HepG2 (cell line): ENCODE measurements around the gene CNNM1. TPM values are rescaled to one million over a fixed set of nuclear protein-coding genes. Genes with fewer than 3 reads are reported as not detected.

Experiments
- AKAP8 ChIP-seq: sonication (generic); formaldehyde crosslinking; IDR thresholded peaks from 2 replicates; pipeline ENCODE4 v1.5.1; 2020; ENCODE audit warnings: mild to moderate bottlenecking, missing genetic modification reagents
- ARNT2 ChIP-seq: sonication (generic); formaldehyde crosslinking; IDR thresholded peaks from 2 replicates; pipeline ENCODE4 v1.8.0; 2022; ENCODE audit warnings: mild to moderate bottlenecking, low read depth, missing genetic modification reagents, moderate library complexity
- CREM ChIP-seq, 2 experiments: sonication (generic) in 1 of 2; formaldehyde crosslinking in 1 of 2; IDR thresholded peaks; 2 replicates each; pipeline versions ENCODE4 v1.4.0 to v1.6.1; 2016 to 2020; ENCODE audit warnings: antibody characterized with exemption in 1 of 2, mild to moderate bottlenecking in 1 of 2, missing genetic modification reagents in 1 of 2
- NCOA1 ChIP-seq: sonication (generic); formaldehyde crosslinking; IDR thresholded peaks from 2 replicates; pipeline ENCODE4 v1.9.0; 2021; ENCODE audit warnings: missing genetic modification reagents
- REPIN1 ChIP-seq: sonication (generic); formaldehyde crosslinking; IDR thresholded peaks from 2 replicates; pipeline ENCODE4 v1.8.0; 2022; ENCODE audit warnings: missing genetic modification reagents, low read depth, mild to moderate bottlenecking, borderline replicate concordance
- SNAPC2 ChIP-seq: sonication (generic); formaldehyde crosslinking; IDR thresholded peaks from 2 replicates; pipeline ENCODE4 v1.8.1; 2022; ENCODE audit warnings: mild to moderate bottlenecking, missing genetic modification reagents
- SP5 ChIP-seq: IDR thresholded peaks from 2 replicates; pipeline ENCODE4 v1.6.1; 2016; ENCODE audit warnings: low read depth, borderline replicate concordance
- U2AF1 ChIP-seq: fragments of 200-400 bp; formaldehyde crosslinking; optimal IDR thresholded peaks from 2 replicates; pipeline ENCODE3; 2017; ENCODE audit warnings: mild to moderate bottlenecking, low read depth, low read length
- ZNF230 ChIP-seq: sonication (generic); formaldehyde crosslinking; IDR thresholded peaks from 2 replicates; pipeline ENCODE4 v1.4.0; 2020; ENCODE audit warnings: mild to moderate bottlenecking, missing genetic modification reagents
- ZNF264 ChIP-seq: sonication (generic); formaldehyde crosslinking; IDR thresholded peaks from 2 replicates; pipeline ENCODE4 v1.4.0; 2020; ENCODE audit warnings: missing genetic modification reagents
- ZNF329 ChIP-seq: sonication (generic); formaldehyde crosslinking; IDR thresholded peaks from 2 replicates; pipeline ENCODE4 v1.9.0; 2021; ENCODE audit warnings: low read depth, mild to moderate bottlenecking, missing genetic modification reagents
- ZNF746 ChIP-seq: sonication (generic); formaldehyde crosslinking; IDR thresholded peaks from 2 replicates; pipeline ENCODE4 v1.8.0; 2022; ENCODE audit warnings: mild to moderate bottlenecking, missing genetic modification reagents
- ZNF749 ChIP-seq: sonication (generic); formaldehyde crosslinking; IDR thresholded peaks from 2 replicates; pipeline ENCODE4 v1.8.0; 2022; ENCODE audit warnings: mild to moderate bottlenecking, missing genetic modification reagents, moderate library complexity, borderline replicate concordance
- polyA plus RNA-seq, 8 experiments: library from polyadenylated mRNA; depleted of rRNA in 3 of 8; stranded (reverse) in 7 of 8; unstranded in 1 of 8; fragments of >200 nt; fragmentation: Illumina TruSeq in 4 of 8; extraction: Trizol in 4 of 8; gene quantifications; 2 replicates each; pipeline versions ENCODE4 v1.2.1 to v1.2.3, GENCODE V29; 2011 to 2016; ENCODE audit warnings: low read depth in 4 of 8, missing spikeins in 1 of 8, mixed read lengths in 1 of 8; ENCODE audit not compliant: insufficient read depth in 1 of 8
- total RNA-seq, 5 experiments: library from RNA; depleted of rRNA; stranded (reverse); fragments of >200 nt; fragmentation: Illumina TruSeq; extraction: Trizol; gene quantifications; 2 replicates each; pipeline ENCODE4 v1.2.3, GENCODE V29; 2016; ENCODE audit warnings: low read depth in 1 of 5
- TF ChIP-seq, protein P1 (sequence below): sonication (generic); formaldehyde crosslinking; IDR thresholded peaks from 2 replicates; pipeline ENCODE4 v1.5.1; 2020; ENCODE audit warnings: missing genetic modification reagents, mild to moderate bottlenecking, borderline replicate concordance
- TF ChIP-seq, protein P2 (sequence below): sonication (generic); formaldehyde crosslinking; IDR thresholded peaks from 2 replicates; pipeline ENCODE4 v1.4.0; 2020; ENCODE audit warnings: missing genetic modification reagents
- TF ChIP-seq, protein P3 (sequence below): IDR thresholded peaks from 2 replicates; pipeline ENCODE4 v1.6.1; 2018; ENCODE audit warnings: missing genetic modification reagents
- TF ChIP-seq, protein P4 (sequence below): IDR thresholded peaks from 2 replicates; pipeline ENCODE4 v1.6.1; 2012; ENCODE audit warnings: low read depth, low read length, improper control_type of control experiment
- TF ChIP-seq, protein P5 (sequence below): sonication (generic); formaldehyde crosslinking; IDR thresholded peaks from 2 replicates; pipeline ENCODE4 v1.4.0; 2020; ENCODE audit warnings: mild to moderate bottlenecking, low read depth, missing genetic modification reagents
- TF ChIP-seq, protein P6 (sequence below): sonication (generic); formaldehyde crosslinking; IDR thresholded peaks from 2 replicates; pipeline ENCODE4 v1.5.0; 2020; ENCODE audit warnings: missing genetic modification reagents

Gene CNNM1
- total and polyA plus RNA-seq, 2 of the 13 experiments (the other 11 are each of a cell fraction or from before 2014, with no cell fraction given) = 4.3 to 9.6 TPM

DNA sequence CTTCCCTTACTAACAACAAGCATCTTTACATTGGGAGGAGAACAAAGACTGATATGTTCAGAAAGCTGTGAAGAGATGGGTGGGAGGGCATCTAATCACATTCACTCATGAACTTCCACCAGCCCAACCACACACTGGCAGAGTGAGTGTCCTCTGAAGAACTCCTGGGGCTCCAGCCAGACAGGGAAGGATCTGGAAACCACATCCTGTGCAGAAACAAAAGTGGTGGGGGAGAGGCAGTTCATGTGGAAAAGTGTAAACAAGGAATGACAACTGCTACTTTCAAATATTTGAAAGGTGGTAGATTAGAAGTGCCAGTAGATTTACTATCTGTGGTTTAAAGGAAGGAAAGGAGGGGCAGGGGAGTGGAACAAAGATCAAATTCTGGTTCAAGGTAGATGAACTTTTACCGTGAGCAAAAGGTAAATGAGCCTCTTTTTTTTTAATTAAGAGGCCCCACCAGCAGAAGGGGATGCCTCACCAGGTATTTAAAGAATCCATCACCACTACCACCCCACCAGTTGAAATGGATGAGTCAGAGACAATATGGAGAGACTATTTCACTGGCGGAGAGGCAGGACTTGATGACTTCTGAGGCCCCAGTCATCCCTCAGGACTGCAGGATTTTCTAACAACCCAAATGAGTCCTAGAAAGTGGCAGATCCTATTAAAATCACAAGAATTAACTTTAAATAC is 66.7 kb downstream of the CNNM1 start (continued):
- TF ChIP-seq ZNF329 (CRISPR knock-in tag) = no peak
- 0 out of 2 replicates have a peak, but pooled peaks have one; percentile 35 for TF ChIP-seq REPIN1 (CRISPR knock-in tag)
- TF ChIP-seq, protein P1, sequence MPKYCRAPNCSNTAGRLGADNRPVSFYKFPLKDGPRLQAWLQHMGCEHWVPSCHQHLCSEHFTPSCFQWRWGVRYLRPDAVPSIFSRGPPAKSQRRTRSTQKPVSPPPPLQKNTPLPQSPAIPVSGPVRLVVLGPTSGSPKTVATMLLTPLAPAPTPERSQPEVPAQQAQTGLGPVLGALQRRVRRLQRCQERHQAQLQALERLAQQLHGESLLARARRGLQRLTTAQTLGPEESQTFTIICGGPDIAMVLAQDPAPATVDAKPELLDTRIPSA (CRISPR knock-in tag) = no peak
- 0 out of 2 replicates have a peak, but pooled peaks have one; percentile 21 for TF ChIP-seq NCOA1
- peak; percentile 62; the same call in 1 of the 2 replicates for TF ChIP-seq AKAP8 (CRISPR knock-in tag)
- 0 out of 2 replicates have a peak, but pooled peaks have one; percentile 50 for TF ChIP-seq ZNF264 (CRISPR knock-in tag)
- TF ChIP-seq, protein P2, sequence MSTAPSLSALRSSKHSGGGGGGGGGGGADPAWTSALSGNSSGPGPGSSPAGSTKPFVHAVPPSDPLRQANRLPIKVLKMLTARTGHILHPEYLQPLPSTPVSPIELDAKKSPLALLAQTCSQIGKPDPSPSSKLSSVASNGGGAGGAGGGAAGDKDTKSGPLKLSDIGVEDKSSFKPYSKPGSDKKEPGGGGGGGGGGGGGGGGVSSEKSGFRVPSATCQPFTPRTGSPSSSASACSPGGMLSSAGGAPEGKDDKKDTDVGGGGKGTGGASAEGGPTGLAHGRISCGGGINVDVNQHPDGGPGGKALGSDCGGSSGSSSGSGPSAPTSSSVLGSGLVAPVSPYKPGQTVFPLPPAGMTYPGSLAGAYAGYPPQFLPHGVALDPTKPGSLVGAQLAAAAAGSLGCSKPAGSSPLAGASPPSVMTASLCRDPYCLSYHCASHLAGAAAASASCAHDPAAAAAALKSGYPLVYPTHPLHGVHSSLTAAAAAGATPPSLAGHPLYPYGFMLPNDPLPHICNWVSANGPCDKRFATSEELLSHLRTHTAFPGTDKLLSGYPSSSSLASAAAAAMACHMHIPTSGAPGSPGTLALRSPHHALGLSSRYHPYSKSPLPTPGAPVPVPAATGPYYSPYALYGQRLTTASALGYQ (CRISPR knock-in tag) = peak; percentile 85; the same call in 1 of the 2 replicates
- TF ChIP-seq SP5 (CRISPR knock-in tag) = peak; percentile 94
- TF ChIP-seq, protein P3, sequence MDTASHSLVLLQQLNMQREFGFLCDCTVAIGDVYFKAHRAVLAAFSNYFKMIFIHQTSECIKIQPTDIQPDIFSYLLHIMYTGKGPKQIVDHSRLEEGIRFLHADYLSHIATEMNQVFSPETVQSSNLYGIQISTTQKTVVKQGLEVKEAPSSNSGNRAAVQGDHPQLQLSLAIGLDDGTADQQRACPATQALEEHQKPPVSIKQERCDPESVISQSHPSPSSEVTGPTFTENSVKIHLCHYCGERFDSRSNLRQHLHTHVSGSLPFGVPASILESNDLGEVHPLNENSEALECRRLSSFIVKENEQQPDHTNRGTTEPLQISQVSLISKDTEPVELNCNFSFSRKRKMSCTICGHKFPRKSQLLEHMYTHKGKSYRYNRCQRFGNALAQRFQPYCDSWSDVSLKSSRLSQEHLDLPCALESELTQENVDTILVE (CRISPR knock-in tag) = 0 out of 2 replicates have a peak, but pooled peaks have one; percentile 43
- no peak for TF ChIP-seq U2AF1
- peak; percentile 88 for TF ChIP-seq CREM (IDR thresholded peaks at IDR 0.05)
- no peak for TF ChIP-seq CREM (CRISPR knock-in tag; IDR thresholded peaks at IDR 0.05)
- TF ChIP-seq ZNF749 (CRISPR knock-in tag) = no peak
- TF ChIP-seq ZNF230 (CRISPR knock-in tag) = no peak
- TF ChIP-seq, protein P4, sequence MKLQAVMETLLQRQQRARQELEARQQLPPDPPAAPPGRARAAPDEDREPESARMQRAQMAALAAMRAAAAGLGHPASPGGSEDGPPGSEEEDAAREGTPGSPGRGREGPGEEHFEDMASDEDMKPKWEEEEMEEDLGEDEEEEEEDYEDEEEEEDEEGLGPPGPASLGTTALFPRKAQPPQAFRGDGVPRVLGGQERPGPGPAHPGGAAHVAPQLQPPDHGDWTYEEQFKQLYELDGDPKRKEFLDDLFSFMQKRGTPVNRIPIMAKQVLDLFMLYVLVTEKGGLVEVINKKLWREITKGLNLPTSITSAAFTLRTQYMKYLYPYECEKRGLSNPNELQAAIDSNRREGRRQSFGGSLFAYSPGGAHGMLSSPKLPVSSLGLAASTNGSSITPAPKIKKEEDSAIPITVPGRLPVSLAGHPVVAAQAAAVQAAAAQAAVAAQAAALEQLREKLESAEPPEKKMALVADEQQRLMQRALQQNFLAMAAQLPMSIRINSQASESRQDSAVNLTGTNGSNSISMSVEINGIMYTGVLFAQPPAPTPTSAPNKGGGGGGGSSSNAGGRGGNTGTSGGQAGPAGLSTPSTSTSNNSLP = peak; percentile 78
- TF ChIP-seq ARNT2 (CRISPR knock-in tag) = no peak
- TF ChIP-seq SNAPC2 = peak; percentile 88; the same call in 1 of the 2 replicates
- TF ChIP-seq, protein P5, sequence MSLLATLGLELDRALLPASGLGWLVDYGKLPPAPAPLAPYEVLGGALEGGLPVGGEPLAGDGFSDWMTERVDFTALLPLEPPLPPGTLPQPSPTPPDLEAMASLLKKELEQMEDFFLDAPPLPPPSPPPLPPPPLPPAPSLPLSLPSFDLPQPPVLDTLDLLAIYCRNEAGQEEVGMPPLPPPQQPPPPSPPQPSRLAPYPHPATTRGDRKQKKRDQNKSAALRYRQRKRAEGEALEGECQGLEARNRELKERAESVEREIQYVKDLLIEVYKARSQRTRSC (CRISPR knock-in tag) = no peak
- TF ChIP-seq, protein P6, sequence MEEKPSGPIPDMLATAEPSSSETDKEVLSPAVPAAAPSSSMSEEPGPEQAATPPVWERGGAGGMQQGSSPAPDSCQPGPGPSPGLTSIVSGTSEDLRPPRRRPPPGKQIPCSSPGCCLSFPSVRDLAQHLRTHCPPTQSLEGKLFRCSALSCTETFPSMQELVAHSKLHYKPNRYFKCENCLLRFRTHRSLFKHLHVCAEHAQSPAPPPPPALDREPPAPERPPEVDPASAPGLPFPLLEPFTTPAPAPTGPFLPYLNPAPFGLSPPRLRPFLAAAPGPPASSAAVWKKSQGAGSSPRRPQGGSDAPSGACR (CRISPR knock-in tag) = 0 out of 2 replicates have a peak, but pooled peaks have one; percentile 35
- TF ChIP-seq ZNF746 (CRISPR knock-in tag) = peak; percentile 89
